GF-D8 (cell line): ENCODE data around the gene SLC48A1.

Experiments used
- DNase-seq: peaks from one replicate; lab custom pipeline; 2025; lab: John Stamatoyannopoulos, UW

SLC48A1 gene

GRCh38 chr12:47758834-47759690 is 14.0 kb upstream of the SLC48A1 start, which contains the start of gene RAPGEF3:
Gene RAPGEF3, minus strand, starts transcription at chr12:47758880. Its CDS starts 324 bp downstream, at chr12:47758556.
- DNase-seq = peak; percentile 40

- no peak for DNase-seq
These were observed 10.1 kb upstream of the SLC48A1 start for GRCh38 chr12:47762850-47763465.

GRCh38 chr12:47763481-47764346 is 9.3 kb upstream of the SLC48A1 start:
- DNase-seq = no peak

GRCh38 chr12:47766502-47767215 is 6.4 kb upstream of the SLC48A1 start:
- DNase-seq = no peak

GRCh38 chr12:47767216-47767724 is 5.8 kb upstream of the SLC48A1 start:
- peak; percentile 25 for DNase-seq

GRCh38 chr12:47768323-47768811 is 4.7 kb upstream of the SLC48A1 start:
- no peak for DNase-seq

- no peak for DNase-seq
These were observed 3.6 kb upstream of the SLC48A1 start for GRCh38 chr12:47769234-47770085.

GRCh38 chr12:47770086-47770726 is 2.8 kb upstream of the SLC48A1 start:
- DNase-seq = peak; percentile 61

GRCh38 chr12:47771304-47771703 is 1.7 kb upstream of the SLC48A1 start:
- DNase-seq = no peak

- no peak for DNase-seq
These were observed 861 bp upstream of the SLC48A1 start for GRCh38 chr12:47772094-47772660.

- DNase-seq = no peak
These were observed 338 bp upstream of the SLC48A1 start for GRCh38 chr12:47772738-47773061.

- no peak for DNase-seq
These were observed 981 bp downstream of the SLC48A1 start for GRCh38 chr12:47773858-47774580.

- DNase-seq = no peak
These were observed 1.6 kb downstream of the SLC48A1 start for GRCh38 chr12:47774663-47775062.

- peak; percentile 79 for DNase-seq
These were observed 2.3 kb downstream of the SLC48A1 start for GRCh38 chr12:47775100-47775911.

GRCh38 chr12:47776471-47777143 is 3.6 kb downstream of the SLC48A1 start:
- peak; percentile 64 for DNase-seq

GRCh38 chr12:47777151-47777550 is 4.1 kb downstream of the SLC48A1 start:
- DNase-seq = no peak

- DNase-seq = peak; percentile 91
These were observed 4.9 kb downstream of the SLC48A1 start for GRCh38 chr12:47777741-47778558.
